IMR-90 (cell line): ENCODE data around the gene TXNDC12. TPM values are rescaled to one million over a fixed set of nuclear protein-coding genes. Genes with fewer than 3 reads are reported as not detected.

Experiments
- ATAC-seq: fragments of 200-7000 bp; cut with Tn5 transposase; 2 replicates; pipeline ENCODE4 v1.9.1; 2020; ENCODE audit warnings: low read depth, mild to moderate bottlenecking, moderate library complexity
- BruUV-seq: library from RNA; stranded (reverse); fragments of 400-500 nt; replicated peaks from 2 replicates; lab custom pipeline; 2021; lab: Mats Ljungman, UMichigan
- CTCF ChIA-PET: fragments of 300-600 bp; formaldehyde crosslinking; extraction: SDS; loops from one replicate; lab custom pipeline; 2021; ENCODE audit warnings: antibody characterized with exemption; lab: Yijun Ruan, JAX
- POLR2A ChIA-PET: fragments of 300-600 bp; sonication (Branson Sonifier 250); formaldehyde crosslinking; loops from one replicate; lab custom pipeline; 2022; ENCODE audit warnings: antibody characterized with exemption; ENCODE audit not compliant: unreplicated experiment; lab: Charles Lee
- DNase-seq: peaks from one replicate; pipeline ENCODE4 v3.0.0; 2013
- H2AFZ ChIP-seq: replicated peaks from 2 replicates; pipeline ENCODE3; 2013; ENCODE audit warnings: low read length, mild to moderate bottlenecking; ENCODE audit not compliant: poor library complexity
- H2AK5ac ChIP-seq: 2 replicates; pipeline ENCODE4 v1.6.1; 2013; ENCODE audit warnings: low read depth, low read length, inconsistent platforms
- H2AK9ac ChIP-seq: replicated peaks from 2 replicates; pipeline ENCODE3; 2013; ENCODE audit warnings: mild to moderate bottlenecking, low read depth, low read length, moderate library complexity; ENCODE audit not compliant: poor library complexity
- H2BK120ac ChIP-seq: 2 replicates; pipeline ENCODE4 v1.6.1; 2013; ENCODE audit warnings: low read depth, low read length, inconsistent platforms
- H2BK15ac ChIP-seq: 3 replicates; pipeline ENCODE4 v1.6.1; 2013; ENCODE audit warnings: low read depth, low read length, inconsistent platforms
- H2BK20ac ChIP-seq: 2 replicates; pipeline ENCODE4 v1.6.1; 2013; ENCODE audit warnings: low read depth, mild to moderate bottlenecking, inconsistent platforms, low read length, moderate library complexity
- H2BK5ac ChIP-seq: 2 replicates; pipeline ENCODE4 v1.6.1; 2013; ENCODE audit warnings: mild to moderate bottlenecking, low read depth, low read length, inconsistent platforms; ENCODE audit not compliant: poor library complexity, severe bottlenecking
- H3K14ac ChIP-seq: replicated peaks from 2 replicates; pipeline ENCODE4 v1.6.1; 2013; ENCODE audit warnings: low read depth, low read length, inconsistent platforms
- H3K18ac ChIP-seq: 2 replicates; pipeline ENCODE4 v1.6.1; 2013; ENCODE audit warnings: low read depth, low read length, control low read depth
- H3K23ac ChIP-seq: 2 replicates; pipeline ENCODE4 v1.6.1; 2013; ENCODE audit warnings: low read depth, low read length, inconsistent platforms
- H3K27ac ChIP-seq: 2 replicates; pipeline ENCODE4 v1.5.1; 2013; ENCODE audit warnings: mild to moderate bottlenecking, control low read depth, low read length; ENCODE audit not compliant: insufficient read depth
- H3K27me3 ChIP-seq: 2 replicates; pipeline ENCODE4 v1.6.1; 2013; ENCODE audit warnings: low read length; ENCODE audit not compliant: control insufficient read depth, insufficient read depth
- H3K36me3 ChIP-seq: 2 replicates; pipeline ENCODE4 v1.6.1; 2013; ENCODE audit warnings: low read length, mixed read lengths; ENCODE audit not compliant: control insufficient read depth, insufficient read depth
- H3K4ac ChIP-seq: 2 replicates; pipeline ENCODE4 v1.6.1; 2013; ENCODE audit warnings: low read depth, low read length, inconsistent platforms
- H3K4me1 ChIP-seq: 2 replicates; pipeline ENCODE4 v1.6.1; 2013; ENCODE audit warnings: low read length, mixed read lengths; ENCODE audit not compliant: control insufficient read depth, insufficient read depth
- H3K4me2 ChIP-seq: 2 replicates; pipeline ENCODE4 v1.6.1; 2013; ENCODE audit warnings: low read depth, mild to moderate bottlenecking, control low read depth, low read length, moderate library complexity
- H3K4me3 ChIP-seq: 2 replicates; pipeline ENCODE4 v1.5.1; 2013; ENCODE audit warnings: low read depth, mild to moderate bottlenecking, control low read depth, low read length, moderate library complexity; ENCODE audit not compliant: insufficient read depth
- H3K56ac ChIP-seq: 2 replicates; pipeline ENCODE4 v1.6.1; 2013; ENCODE audit warnings: low read length, inconsistent platforms; ENCODE audit not compliant: insufficient read depth; ENCODE audit errors: extremely low read depth
- H3K79me1 ChIP-seq, 2 experiments: 2 replicates each; pipeline ENCODE4 v1.6.1; 2013; ENCODE audit warnings: low read length in 2 of 2, inconsistent platforms in 1 of 2, low read depth in 1 of 2
- H3K9ac ChIP-seq: 2 replicates; pipeline ENCODE4 v1.6.1; 2013; ENCODE audit warnings: low read depth, low read length, control low read depth
- H3K9me1 ChIP-seq: 2 replicates; pipeline ENCODE4 v1.6.1; 2013; ENCODE audit warnings: low read length, inconsistent platforms; ENCODE audit not compliant: insufficient read depth
- H3K9me3 ChIP-seq: 2 replicates; pipeline ENCODE4 v1.6.1; 2013; ENCODE audit warnings: low read length; ENCODE audit not compliant: control insufficient read depth, insufficient read depth
- H4K20me1 ChIP-seq: 2 replicates; pipeline ENCODE4 v1.6.1; 2013; ENCODE audit warnings: low read length, inconsistent platforms; ENCODE audit not compliant: insufficient read depth
- H4K5ac ChIP-seq: 2 replicates; pipeline ENCODE4 v1.6.1; 2013; ENCODE audit warnings: mild to moderate bottlenecking, low read depth, low read length, control low read depth
- H4K8ac ChIP-seq, 2 experiments: 2 replicates each; pipeline ENCODE4 v1.6.1; 2013; ENCODE audit warnings: low read depth in 2 of 2, low read length in 2 of 2, control low read depth in 1 of 2, inconsistent platforms in 1 of 2
- H4K91ac ChIP-seq: 2 replicates; pipeline ENCODE4 v1.6.1; 2013; ENCODE audit warnings: low read depth, low read length, inconsistent platforms; ENCODE audit not compliant: insufficient read depth
- BHLHE40 ChIP-seq: fragments of 150-350 bp; IDR thresholded peaks from 2 replicates; pipeline ENCODE4 v1.6.1; 2016; ENCODE audit warnings: mild to moderate bottlenecking, low read depth, low read length
- CEBPB ChIP-seq: IDR thresholded peaks from 2 replicates; pipeline ENCODE4 v1.6.1; 2012; ENCODE audit warnings: low read depth, low read length, improper control_type of control experiment
- CHD1 ChIP-seq: IDR thresholded peaks from 2 replicates; pipeline ENCODE4 v1.6.1; 2012; ENCODE audit warnings: low read depth, low read length, improper control_type of control experiment
- CTCF ChIP-seq: conservative IDR thresholded peaks from 2 replicates; pipeline ENCODE4 v1.5.1; 2012; ENCODE audit warnings: mild to moderate bottlenecking, low read depth, low read length, improper control_type of control experiment
- ELK1 ChIP-seq: fragments of 150-350 bp; IDR thresholded peaks from 2 replicates; pipeline ENCODE4 v1.6.1; 2016; ENCODE audit warnings: low read depth, mild to moderate bottlenecking, low read length, moderate library complexity, borderline replicate concordance
- MAFK ChIP-seq: IDR thresholded peaks from 2 replicates; pipeline ENCODE4 v1.6.1; 2012; ENCODE audit warnings: low read depth, low read length, improper control_type of control experiment
- MAZ ChIP-seq: IDR thresholded peaks from 2 replicates; pipeline ENCODE4 v1.6.1; 2012; ENCODE audit warnings: low read depth, mild to moderate bottlenecking, low read length, improper control_type of control experiment, moderate library complexity, borderline replicate concordance
- MXI1 ChIP-seq: IDR thresholded peaks from 2 replicates; pipeline ENCODE4 v1.6.1; 2012; ENCODE audit warnings: low read depth, mild to moderate bottlenecking, low read length, moderate library complexity, borderline replicate concordance
- POLR2A ChIP-seq: IDR thresholded peaks from 2 replicates; pipeline ENCODE4 v1.6.1; 2012; ENCODE audit warnings: mild to moderate bottlenecking, low read depth, low read length
- RAD21 ChIP-seq: IDR thresholded peaks from 2 replicates; pipeline ENCODE4 v1.6.1; 2012; ENCODE audit warnings: low read length, improper control_type of control experiment
- RFX5 ChIP-seq: IDR thresholded peaks from 2 replicates; pipeline ENCODE4 v1.8.0; 2012; ENCODE audit warnings: low read depth, mild to moderate bottlenecking, low read length, moderate library complexity
- USF2 ChIP-seq: fragments of 150-350 bp; IDR thresholded peaks from 2 replicates; pipeline ENCODE4 v1.6.1; 2017; ENCODE audit warnings: mild to moderate bottlenecking, antibody characterized with exemption, low read length, low read depth
- WGBS, 2 experiments: methylation state at CpG; one replicate each; pipeline versions ENCODE4 v1.1.5 to v1.1.7; 2013; ENCODE audit warnings: missing lambda C conversion rate in 2 of 2; ENCODE audit not compliant: insufficient read length in 1 of 2; ENCODE audit errors: extremely low coverage in 2 of 2; 5-methylcytosine and 5-hydroxymethylcytosine counted together
- dilution Hi-C: fragments of 300-500 bp; cut with HindIII; formaldehyde crosslinking; loops from one replicate; pipeline ENCODE4 v1.14.3; 2018; ENCODE audit warnings: low sequenced_read_pairs; ENCODE audit not compliant: unreplicated experiment
- in situ Hi-C: fragments of 300-500 bp; cut with MboI; formaldehyde crosslinking; loops from 3 replicates; pipeline ENCODE4 v1.14.3; 2019; ENCODE audit warnings: low sequenced_read_pairs, inconsistent platforms, mixed read lengths
- intact Hi-C: fragments of 100-400 bp; cut with micrococcal nuclease; formaldehyde crosslinking; loops from 2 replicates; pipeline ENCODE4 v1.10.0; 2022
- polyA plus RNA-seq, 3 experiments: library from polyadenylated mRNA; depleted of rRNA; stranded (reverse); fragments of >200 nt; gene quantifications; 2 replicates each; pipeline ENCODE4 v1.2.3, GENCODE V29; 2012; ENCODE audit warnings: low replicate concordance in 1 of 3
- total RNA-seq: library from RNA; depleted of rRNA; stranded (reverse); fragments of >200 nt; gene quantifications from 2 replicates; pipeline ENCODE4 v1.2.3, GENCODE V29; 2012

The TXNDC12 gene
- total and polyA plus RNA-seq, 2 of the 4 experiments (the other 2 are of a cell fraction), result 24.4 to 29.9 TPM

- H4K8ac ChIP-seq, result peak overlapping the region; percentile 82 to 97
- intact Hi-C loops, result loop anchor here (2.0 kb wide), 2 partner anchors 53 to 159 kb away; no protein-coding TSS in a partner anchor
- H4K91ac ChIP-seq, result peak overlapping the region; percentile 93; the same call in 1 of the 2 replicates
- no peaks in the 10 kb centered on the region for H3K27me3 ChIP-seq
- H3K9me3 ChIP-seq, result no peaks in the 10 kb centered on the region
- no peak overlapping the region; the same call in 1 of the 2 replicates for H4K5ac ChIP-seq
- H2BK15ac ChIP-seq, result peak overlapping the region; percentile 37; the same call in 1 of the 3 replicates
- peak overlapping the region; percentile 97 for H3K23ac ChIP-seq
- dilution Hi-C loops, result no loop called here
- H2BK120ac ChIP-seq, result peak overlapping the region; percentile 31; the same call in 1 of the 2 replicates
- WGBS, 2 experiments, result 0% methylated on average over 2 of the region's 12 CpGs; no CpG with 5 or more reads in 1 of the 2 experiments
- peaks cover 27 to 66% of the 10 kb centered on the region in 2 experiments for H3K79me1 ChIP-seq
- H3K18ac ChIP-seq, result no peak overlapping the region
- H3K9me1 ChIP-seq, result no peaks in the 10 kb centered on the region
- peaks cover 4% of the 10 kb centered on the region; the same call in 1 of the 2 replicates for H3K4me1 ChIP-seq
- H2BK20ac ChIP-seq, result no peak overlapping the region
- H3K4me2 ChIP-seq, result peak overlapping the region; percentile 89
- POLR2A ChIA-PET, result no interaction called here
- H4K20me1 ChIP-seq, result peaks cover 20% of the 10 kb centered on the region; the same call in 1 of the 2 replicates
- in situ Hi-C loops, result no loop called here
- peak overlapping the region; percentile 94; the same call in 1 of the 2 replicates for H3K27ac ChIP-seq
- H3K4ac ChIP-seq, result peak overlapping the region; percentile 97; the same call in 1 of the 2 replicates
- CTCF ChIA-PET, result no interaction called here
- H2AK5ac ChIP-seq, result no peak overlapping the region
- ATAC-seq (no peak), DNase-seq (no peak)
- H3K9ac ChIP-seq, result peak overlapping the region; percentile 88; the same call in 1 of the 2 replicates
- no TSS peak for BruUV-seq
- peak overlapping the region; percentile 96; the same call in 1 of the 2 replicates for H3K14ac ChIP-seq
- peak overlapping the region; percentile 86 for H2AK9ac ChIP-seq
- H3K56ac ChIP-seq, result peak overlapping the region; percentile 98; the same call in 1 of the 2 replicates
- H2AFZ ChIP-seq, result peak overlapping the region; percentile 93
- peak overlapping the region; percentile 84 for H2BK5ac ChIP-seq
- no peak for TF ChIP-seq CHD1
- no peak for TF ChIP-seq CTCF
- TF ChIP-seq BHLHE40, result no peak
- TF ChIP-seq USF2, result no peak
- no peak for TF ChIP-seq ELK1
- no peak for TF ChIP-seq POLR2A
- TF ChIP-seq RAD21, result no peak
- no peak for TF ChIP-seq MXI1
- TF ChIP-seq MAFK, result no peak
- no peak for TF ChIP-seq MAZ
- no peak for TF ChIP-seq RFX5
- no peak for TF ChIP-seq CEBPB
- H3K36me3 ChIP-seq, result peaks cover 9% of the 10 kb centered on the region
- H3K4me3 ChIP-seq, result peak overlapping the region; percentile 84
Observed at GRCh38 chr1:52055866-52056162, 823 bp upstream of the TXNDC12 start.
